ENCODE measurements around the gene NIPBL.
"Not testable (repeated sequence)": the region's sequence is repeated elsewhere in the genome, so short reads cannot be mapped to it uniquely, and the experiment has no call there.

The NIPBL gene

GRCh38 chr5:37005252-37005651 is 128.7 kb downstream of the NIPBL start:
- Histone ChIP-seq H3K27ac (ENCODE audit: insufficient read depth, low read length, poor library complexity, severe bottlenecking) (no peak overlapping the region), H3K36me3 (ENCODE audit: control insufficient read depth, insufficient read depth, low read length) (peaks cover 50% of the 10 kb centered on the region), H3K4me3 (ENCODE audit: insufficient read depth, low read depth, low read length, poor library complexity, severe bottlenecking) (no peak overlapping the region), H3K9me3 (ENCODE audit: control insufficient read depth, low read length) (no peaks in the 10 kb centered on the region), H3K4me1 (ENCODE audit: control insufficient read depth, insufficient read depth, low read length, poor library complexity, severe bottlenecking) (no peaks in the 10 kb centered on the region), H3K27me3 (replicated peaks; ENCODE audit: control insufficient read depth, insufficient read depth, low read length, poor library complexity, severe bottlenecking) (no peaks in the 10 kb centered on the region)
- DNase-seq = no peak

GRCh38 chr5:37005946-37006540 is 129.5 kb downstream of the NIPBL start:
- Histone ChIP-seq H3K9me3 (ENCODE audit: control insufficient read depth, low read length) (no peaks in the 10 kb centered on the region), H3K4me3 (ENCODE audit: insufficient read depth, low read depth, low read length, poor library complexity, severe bottlenecking) (no peak overlapping the region), H3K27ac (ENCODE audit: insufficient read depth, low read length, poor library complexity, severe bottlenecking) (no peak overlapping the region), H3K27me3 (replicated peaks; ENCODE audit: control insufficient read depth, insufficient read depth, low read length, poor library complexity, severe bottlenecking) (no peaks in the 10 kb centered on the region), H3K4me1 (ENCODE audit: control insufficient read depth, insufficient read depth, low read length, poor library complexity, severe bottlenecking) (no peaks in the 10 kb centered on the region), H3K36me3 (ENCODE audit: control insufficient read depth, insufficient read depth, low read length) (peaks cover 43% of the 10 kb centered on the region)
- no peak for DNase-seq

- not testable (repeated sequence) for H3K9me3 ChIP-seq (ENCODE audit: control insufficient read depth, low read length); H3K27me3 ChIP-seq (replicated peaks; ENCODE audit: control insufficient read depth, insufficient read depth, low read length, poor library complexity, severe bottlenecking); H3K4me3 ChIP-seq (ENCODE audit: insufficient read depth, low read depth, low read length, poor library complexity, severe bottlenecking); DNase-seq; H3K4me1 ChIP-seq (ENCODE audit: control insufficient read depth, insufficient read depth, low read length, poor library complexity, severe bottlenecking); H3K27ac ChIP-seq (ENCODE audit: insufficient read depth, low read length, poor library complexity, severe bottlenecking)
- H3K36me3 ChIP-seq (ENCODE audit: control insufficient read depth, insufficient read depth, low read length) = peaks cover 26% of the 10 kb centered on the region
Observed at GRCh38 chr5:37013181-37013580, 136.6 kb downstream of the NIPBL start.

- Histone ChIP-seq H3K4me3 (ENCODE audit: insufficient read depth, low read depth, low read length, poor library complexity, severe bottlenecking) (no peak overlapping the region), H3K9me3 (ENCODE audit: control insufficient read depth, low read length) (no peaks in the 10 kb centered on the region), H3K36me3 (ENCODE audit: control insufficient read depth, insufficient read depth, low read length) (peaks cover 32% of the 10 kb centered on the region), H3K27me3 (replicated peaks; ENCODE audit: control insufficient read depth, insufficient read depth, low read length, poor library complexity, severe bottlenecking) (no peaks in the 10 kb centered on the region), H3K27ac (ENCODE audit: insufficient read depth, low read length, poor library complexity, severe bottlenecking) (no peak overlapping the region), H3K4me1 (ENCODE audit: control insufficient read depth, insufficient read depth, low read length, poor library complexity, severe bottlenecking) (no peaks in the 10 kb centered on the region)
- no peak for DNase-seq
Observed at GRCh38 chr5:37014321-37014720, 137.8 kb downstream of the NIPBL start.

GRCh38 chr5:37015795-37016666 is 139.5 kb downstream of the NIPBL start:
- H3K9me3 ChIP-seq (ENCODE audit: control insufficient read depth, low read length) = no peaks in the 10 kb centered on the region
- H3K4me3 ChIP-seq (ENCODE audit: insufficient read depth, low read depth, low read length, poor library complexity, severe bottlenecking) = no peak overlapping the region
- no peak overlapping the region for H3K27ac ChIP-seq (ENCODE audit: insufficient read depth, low read length, poor library complexity, severe bottlenecking)
- DNase-seq = no peak
- H3K36me3 ChIP-seq (ENCODE audit: control insufficient read depth, insufficient read depth, low read length) = peaks cover 41% of the 10 kb centered on the region
- no peaks in the 10 kb centered on the region for H3K4me1 ChIP-seq (ENCODE audit: control insufficient read depth, insufficient read depth, low read length, poor library complexity, severe bottlenecking)
- no peaks in the 10 kb centered on the region for H3K27me3 ChIP-seq (replicated peaks; ENCODE audit: control insufficient read depth, insufficient read depth, low read length, poor library complexity, severe bottlenecking)

GRCh38 chr5:37028910-37029309 is 152.3 kb downstream of the NIPBL start:
- Histone ChIP-seq H3K9me3 (ENCODE audit: control insufficient read depth, low read length) (no peaks in the 10 kb centered on the region), H3K4me1 (ENCODE audit: control insufficient read depth, insufficient read depth, low read length, poor library complexity, severe bottlenecking) (no peaks in the 10 kb centered on the region), H3K27ac (ENCODE audit: insufficient read depth, low read length, poor library complexity, severe bottlenecking) (no peak overlapping the region), H3K27me3 (replicated peaks; ENCODE audit: control insufficient read depth, insufficient read depth, low read length, poor library complexity, severe bottlenecking) (no peaks in the 10 kb centered on the region), H3K36me3 (ENCODE audit: control insufficient read depth, insufficient read depth, low read length) (peaks cover 43% of the 10 kb centered on the region), H3K4me3 (ENCODE audit: insufficient read depth, low read depth, low read length, poor library complexity, severe bottlenecking) (no peak overlapping the region)
- no peak for DNase-seq

GRCh38 chr5:37029436-37029835 is 152.9 kb downstream of the NIPBL start:
- Histone ChIP-seq H3K9me3 (ENCODE audit: control insufficient read depth, low read length) (no peaks in the 10 kb centered on the region), H3K27ac (ENCODE audit: insufficient read depth, low read length, poor library complexity, severe bottlenecking) (no peak overlapping the region), H3K4me3 (ENCODE audit: insufficient read depth, low read depth, low read length, poor library complexity, severe bottlenecking) (no peak overlapping the region), H3K27me3 (replicated peaks; ENCODE audit: control insufficient read depth, insufficient read depth, low read length, poor library complexity, severe bottlenecking) (no peaks in the 10 kb centered on the region), H3K4me1 (ENCODE audit: control insufficient read depth, insufficient read depth, low read length, poor library complexity, severe bottlenecking) (no peaks in the 10 kb centered on the region), H3K36me3 (ENCODE audit: control insufficient read depth, insufficient read depth, low read length) (peaks cover 43% of the 10 kb centered on the region)
- no peak for DNase-seq

- peaks cover 30% of the 10 kb centered on the region for H3K36me3 ChIP-seq (ENCODE audit: control insufficient read depth, insufficient read depth, low read length)
- no peak overlapping the region for H3K4me3 ChIP-seq (ENCODE audit: insufficient read depth, low read depth, low read length, poor library complexity, severe bottlenecking)
Observed at GRCh38 chr5:37034955-37035354, 158.4 kb downstream of the NIPBL start.

GRCh38 chr5:37037840-37038239 is 161.3 kb downstream of the NIPBL start:
- Histone ChIP-seq H3K27me3 (replicated peaks; ENCODE audit: control insufficient read depth, insufficient read depth, low read length, poor library complexity, severe bottlenecking) (no peaks in the 10 kb centered on the region), H3K27ac (ENCODE audit: insufficient read depth, low read length, poor library complexity, severe bottlenecking) (no peak overlapping the region), H3K9me3 (ENCODE audit: control insufficient read depth, low read length) (no peaks in the 10 kb centered on the region), H3K4me1 (ENCODE audit: control insufficient read depth, insufficient read depth, low read length, poor library complexity, severe bottlenecking) (no peaks in the 10 kb centered on the region), H3K4me3 (ENCODE audit: insufficient read depth, low read depth, low read length, poor library complexity, severe bottlenecking) (no peak overlapping the region), H3K36me3 (ENCODE audit: control insufficient read depth, insufficient read depth, low read length) (peaks cover 14% of the 10 kb centered on the region)
- no peak for DNase-seq

More at GRCh38 chr5:37034955-37035354, 158.4 kb downstream of the NIPBL start:
- no peak for DNase-seq
- no peaks in the 10 kb centered on the region for H3K4me1 ChIP-seq (ENCODE audit: control insufficient read depth, insufficient read depth, low read length, poor library complexity, severe bottlenecking)
- no peaks in the 10 kb centered on the region for H3K27me3 ChIP-seq (replicated peaks; ENCODE audit: control insufficient read depth, insufficient read depth, low read length, poor library complexity, severe bottlenecking)
- no peaks in the 10 kb centered on the region for H3K9me3 ChIP-seq (ENCODE audit: control insufficient read depth, low read length)
- no peak overlapping the region for H3K27ac ChIP-seq (ENCODE audit: insufficient read depth, low read length, poor library complexity, severe bottlenecking)

- Histone ChIP-seq H3K9me3 (ENCODE audit: control insufficient read depth, low read length) (no peaks in the 10 kb centered on the region), H3K27ac (ENCODE audit: insufficient read depth, low read length, poor library complexity, severe bottlenecking) (no peak overlapping the region), H3K4me1 (ENCODE audit: control insufficient read depth, insufficient read depth, low read length, poor library complexity, severe bottlenecking) (no peaks in the 10 kb centered on the region), H3K36me3 (ENCODE audit: control insufficient read depth, insufficient read depth, low read length) (peaks cover 21% of the 10 kb centered on the region), H3K27me3 (replicated peaks; ENCODE audit: control insufficient read depth, insufficient read depth, low read length, poor library complexity, severe bottlenecking) (no peaks in the 10 kb centered on the region), H3K4me3 (ENCODE audit: insufficient read depth, low read depth, low read length, poor library complexity, severe bottlenecking) (no peak overlapping the region)
- DNase-seq = no peak
Observed at GRCh38 chr5:37039824-37040223, 163.3 kb downstream of the NIPBL start.

All from effector memory CD4-positive, alpha-beta T cell (primary cell).